HCT116 (cell line): ENCODE data around the gene TMEM271. TPM values are rescaled to one million over a fixed set of nuclear protein-coding genes. Genes with fewer than 3 reads are reported as not detected.

ENCODE experiments used
- ATAC-seq: fragments of 200-7000 bp; cut with Tn5 transposase; 2 replicates; pipeline ENCODE4 v1.9.1; 2020; ENCODE audit warnings: mild to moderate bottlenecking, moderate library complexity
- BruUV-seq: library from RNA; stranded (reverse); fragments of 400-500 nt; replicated peaks from 2 replicates; lab custom pipeline; 2021; lab: Mats Ljungman, UMichigan
- CTCF ChIA-PET: fragments of 300-600 bp; sonication (Branson Sonifier 250); formaldehyde crosslinking; loops from one replicate; lab custom pipeline; 2021; ENCODE audit warnings: antibody characterized with exemption; lab: Charles Lee
- POLR2A ChIA-PET: fragments of 300-600, 350-600 bp; sonication (Branson Sonifier 250); formaldehyde crosslinking; loops from one replicate; lab custom pipeline; 2021; ENCODE audit warnings: antibody characterized with exemption; lab: Charles Lee
- RAD21 ChIA-PET, 2 experiments: fragments of 300-600 bp; sonication (Branson Sonifier 250); formaldehyde crosslinking; loops; one replicate each; lab custom pipeline; 2023; ENCODE audit warnings: low total read pairs in 2 of 2; ENCODE audit not compliant: uncharacterized antibody in 2 of 2, unreplicated experiment in 2 of 2, low non-redundant PET in 1 of 2; lab: Charles Lee
- DNase-seq: peaks from one replicate; pipeline ENCODE4 v3.0.0-alpha.2; 2010; ENCODE audit warnings: low read depth, low spot score
- H2AFZ ChIP-seq: fragments of 200-600 bp; shearing (Covaris generic), sonication (generic); 2 replicates; pipeline ENCODE4 v1.6.1; 2017; ENCODE audit warnings: low read depth, mixed run types, mixed read lengths, antibody characterized with exemption, low read length; ENCODE audit not compliant: poor library complexity, severe bottlenecking
- H3K27ac ChIP-seq: 2 replicates; pipeline ENCODE4 v1.5.1; 2012; ENCODE audit warnings: low read depth, low read length
- H3K27me3 ChIP-seq: fragments of 200-600 bp; sonication (generic); 2 replicates; pipeline ENCODE4 v1.6.1; 2016; ENCODE audit warnings: mixed run types, low read length, mixed read lengths; ENCODE audit not compliant: insufficient read depth
- H3K36me3 ChIP-seq, 2 experiments: fragments of 200-500 bp in 1 of 2; fragments of 200-600 bp in 1 of 2; sonication (Bioruptor generic) in 1 of 2; sonication (generic) in 1 of 2; 2 replicates each; pipeline versions ENCODE4 v1.5.1 to v1.6.1; 2014 to 2016; ENCODE audit warnings: low read length in 2 of 2, inconsistent platforms in 1 of 2, mixed read lengths in 1 of 2, mixed run types in 1 of 2; ENCODE audit not compliant: insufficient read depth in 2 of 2, control insufficient read depth in 1 of 2
- H3K4me1 ChIP-seq, 2 experiments: fragments of 200-600 bp in 1 of 2; sonication (generic) in 1 of 2; 2 replicates each; pipeline versions ENCODE4 v1.5.1 to v1.6.1; 2012 to 2017; ENCODE audit warnings: low read length in 2 of 2, inconsistent platforms in 1 of 2, mild to moderate bottlenecking in 1 of 2, mixed read lengths in 1 of 2, mixed run types in 1 of 2, moderate library complexity in 1 of 2; ENCODE audit not compliant: insufficient read depth in 2 of 2, control insufficient read depth in 1 of 2
- H3K4me2 ChIP-seq: fragments of 200-600 bp; sonication (generic); 2 replicates; pipeline ENCODE4 v1.6.1; 2017; ENCODE audit warnings: mixed run types, low read length, mixed read lengths
- H3K4me3 ChIP-seq, 2 experiments: fragments of 200-600 bp in 1 of 2; sonication (generic) in 1 of 2; replicated peaks in 1 of 2; 2 replicates each; pipeline ENCODE4 v1.5.1; 2011 to 2016; ENCODE audit warnings: low read length in 2 of 2, control low read depth in 1 of 2, low read depth in 1 of 2, mild to moderate bottlenecking in 1 of 2, mixed read lengths in 1 of 2, mixed run types in 1 of 2
- H3K79me2 ChIP-seq: fragments of 200-600 bp; sonication (generic); 2 replicates; pipeline ENCODE4 v1.6.1; 2017; ENCODE audit warnings: mild to moderate bottlenecking, mixed run types, low read length, moderate library complexity, mixed read lengths; ENCODE audit not compliant: insufficient read depth
- H3K9ac ChIP-seq: fragments of 200-600 bp; sonication (generic); 2 replicates; pipeline ENCODE4 v1.6.1; 2016; ENCODE audit warnings: low read length, mixed read lengths
- H3K9me2 ChIP-seq: fragments of 200-600 bp; sonication (generic), shearing (Covaris generic); 2 replicates; pipeline ENCODE4 v1.6.1; 2017; ENCODE audit warnings: mixed run types, mild to moderate bottlenecking, moderate library complexity; ENCODE audit not compliant: insufficient read depth
- H3K9me3 ChIP-seq, 2 experiments: fragments of 200-500 bp in 1 of 2; fragments of 200-600 bp in 1 of 2; sonication (Bioruptor generic) in 1 of 2; sonication (generic) in 1 of 2; 2 replicates each; pipeline ENCODE4 v1.6.1; 2014 to 2017; ENCODE audit warnings: low read length in 2 of 2, mixed read lengths in 2 of 2, inconsistent platforms in 1 of 2, low read depth in 1 of 2, mild to moderate bottlenecking in 1 of 2, mixed run types in 1 of 2, moderate library complexity in 1 of 2; ENCODE audit not compliant: control insufficient read depth in 1 of 2, insufficient read depth in 1 of 2
- H4K20me1 ChIP-seq: fragments of 200-600 bp; sonication (generic), shearing (Covaris generic); 2 replicates; pipeline ENCODE4 v1.6.1; 2017; ENCODE audit warnings: mixed run types, mild to moderate bottlenecking, moderate library complexity; ENCODE audit not compliant: insufficient read depth
- CBX3 ChIP-seq: IDR thresholded peaks from 2 replicates; pipeline ENCODE4 v1.6.1; 2012; ENCODE audit warnings: low read depth
- CEBPB ChIP-seq: IDR thresholded peaks from 2 replicates; pipeline ENCODE4 v1.6.1; 2012; ENCODE audit warnings: low read depth
- EGR1 ChIP-seq: IDR thresholded peaks from 2 replicates; pipeline ENCODE4 v1.6.1; 2012; ENCODE audit warnings: low read depth
- FOSL1 ChIP-seq: IDR thresholded peaks from 2 replicates; pipeline ENCODE4 v1.6.1; 2012; ENCODE audit warnings: low read depth
- POLR2A ChIP-seq: IDR thresholded peaks from 2 replicates; pipeline ENCODE4 v1.7.0; 2011; ENCODE audit warnings: borderline replicate concordance; ENCODE audit not compliant: insufficient read depth, insufficient read length; ENCODE audit errors: extremely low read depth
- POLR2AphosphoS5 ChIP-seq: IDR thresholded peaks from 2 replicates; pipeline ENCODE4 v1.6.1; 2011; ENCODE audit warnings: mild to moderate bottlenecking, low read depth, low read length, moderate library complexity
- RAD21 ChIP-seq: IDR thresholded peaks from 2 replicates; pipeline ENCODE4 v1.6.1; 2012; ENCODE audit warnings: low read depth, mild to moderate bottlenecking
- SIN3A ChIP-seq: IDR thresholded peaks from 2 replicates; pipeline ENCODE4 v1.6.1; 2012; ENCODE audit warnings: low read depth
- SP1 ChIP-seq: IDR thresholded peaks from 2 replicates; pipeline ENCODE4 v1.6.1; 2012; ENCODE audit warnings: low read depth
- SRF ChIP-seq: IDR thresholded peaks from 2 replicates; pipeline ENCODE4 v1.6.1; 2012; ENCODE audit warnings: low read depth
- TCF7L2 ChIP-seq: IDR thresholded peaks from 2 replicates; pipeline ENCODE4 v1.7.0; 2011; ENCODE audit warnings: borderline replicate concordance, inconsistent platforms; ENCODE audit not compliant: insufficient read depth, insufficient read length; ENCODE audit errors: extremely low read depth
- ZFX ChIP-seq: fragments of 450-650 bp; IDR thresholded peaks from 2 replicates; pipeline ENCODE4 v1.6.1; 2017
- ZNF274 ChIP-seq: fragments of 200-500 bp; sonication (Bioruptor generic); IDR thresholded peaks from 2 replicates; pipeline ENCODE4 v1.6.1; 2014; ENCODE audit warnings: mild to moderate bottlenecking, low read depth, low read length, inconsistent platforms
- intact Hi-C: fragments of 100-400 bp; cut with micrococcal nuclease; formaldehyde crosslinking; loops from 2 replicates; pipeline ENCODE4 v1.10.0; 2022
- total RNA-seq: library from RNA; stranded (reverse); gene quantifications from one replicate; pipeline ENCODE4 v1.2.1, GENCODE V29; 2021; ENCODE audit not compliant: unreplicated experiment
- TF ChIP-seq, protein P1 (sequence below): IDR thresholded peaks from 2 replicates; pipeline ENCODE4 v1.6.1; 2012; ENCODE audit warnings: low read depth
- TF ChIP-seq, protein P2 (sequence below): IDR thresholded peaks from 2 replicates; pipeline ENCODE4 v1.6.1; 2011; ENCODE audit warnings: mild to moderate bottlenecking, low read length, moderate library complexity; ENCODE audit not compliant: insufficient replicate concordance; ENCODE audit errors: extremely low read depth
- TF ChIP-seq, protein P3 (sequence below): IDR thresholded peaks from 2 replicates; pipeline ENCODE4 v1.6.1; 2012
- TF ChIP-seq, protein P4 (sequence below), 3 experiments: fragments of 200-600 bp in 1 of 3; sonication (generic) in 1 of 3; IDR thresholded peaks in 2 of 3; conservative IDR thresholded peaks in 1 of 3; 2 replicates each; pipeline ENCODE4 v1.5.1; 2012 to 2017; ENCODE audit warnings: low read depth in 2 of 3, low read length in 2 of 3, antibody characterized with exemption in 1 of 3, borderline replicate concordance in 1 of 3, control low read depth in 1 of 3, mild to moderate bottlenecking in 1 of 3, mixed read lengths in 1 of 3, mixed run types in 1 of 3, moderate library complexity in 1 of 3; ENCODE audit not compliant: insufficient read depth in 1 of 3
- TF ChIP-seq, protein P5 (sequence below): IDR thresholded peaks from 2 replicates; pipeline ENCODE4 v1.6.1; 2012

TMEM271 gene
- total RNA-seq, 1 experiment from 2014 or later, result not detected

DNA sequence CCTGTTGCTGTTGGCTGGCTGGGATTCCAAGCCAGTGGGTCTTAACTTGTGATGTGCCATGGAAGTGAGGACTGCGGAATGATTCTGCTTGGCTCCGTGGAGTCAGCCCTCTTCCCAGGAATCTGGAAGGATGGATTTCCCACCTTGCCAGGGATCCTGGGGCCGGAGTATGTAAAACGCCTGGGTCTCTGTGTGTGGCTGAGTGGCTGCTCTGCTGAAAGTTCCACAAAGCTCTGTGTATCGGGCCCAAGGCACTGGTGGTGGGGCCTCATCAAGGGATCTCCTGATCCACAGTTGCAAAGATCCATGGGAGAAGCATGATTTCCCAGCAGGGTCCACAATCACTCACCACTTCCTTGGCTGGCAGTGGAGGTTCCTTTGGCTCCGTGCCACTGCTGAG, 24.1 kb upstream of the TMEM271 start:
- Histone ChIP-seq H3K9ac (no peak overlapping the region), H3K4me3 (no peak overlapping the region), H3K27ac (no peak overlapping the region), H3K9me3 (no peaks in the 10 kb centered on the region), H2AFZ (no peak overlapping the region), H4K20me1 (no peaks in the 10 kb centered on the region), H3K9me2 (no peaks in the 10 kb centered on the region), H3K79me2 (no peaks in the 10 kb centered on the region), H3K27me3 (no peaks in the 10 kb centered on the region), H3K4me2 (no peak overlapping the region), H3K4me1 (peaks cover 3 to 4% of the 10 kb centered on the region in 2 experiments; a peak in 2 of 4 replicates), H3K36me3 (no peaks in the 10 kb centered on the region)
- ChIA-PET RAD21 (no interaction called here), CTCF (no interaction called here), POLR2A (no interaction called here)
- BruUV-seq, result no TSS peak
- DNase-seq (no peak), ATAC-seq (no peak)
- intact Hi-C loops, result loop anchor here (10.0 kb wide), 1 partner anchor 385 kb away; the partner anchor contains the start of gene IDUA
- TF ChIP-seq, protein P1, sequence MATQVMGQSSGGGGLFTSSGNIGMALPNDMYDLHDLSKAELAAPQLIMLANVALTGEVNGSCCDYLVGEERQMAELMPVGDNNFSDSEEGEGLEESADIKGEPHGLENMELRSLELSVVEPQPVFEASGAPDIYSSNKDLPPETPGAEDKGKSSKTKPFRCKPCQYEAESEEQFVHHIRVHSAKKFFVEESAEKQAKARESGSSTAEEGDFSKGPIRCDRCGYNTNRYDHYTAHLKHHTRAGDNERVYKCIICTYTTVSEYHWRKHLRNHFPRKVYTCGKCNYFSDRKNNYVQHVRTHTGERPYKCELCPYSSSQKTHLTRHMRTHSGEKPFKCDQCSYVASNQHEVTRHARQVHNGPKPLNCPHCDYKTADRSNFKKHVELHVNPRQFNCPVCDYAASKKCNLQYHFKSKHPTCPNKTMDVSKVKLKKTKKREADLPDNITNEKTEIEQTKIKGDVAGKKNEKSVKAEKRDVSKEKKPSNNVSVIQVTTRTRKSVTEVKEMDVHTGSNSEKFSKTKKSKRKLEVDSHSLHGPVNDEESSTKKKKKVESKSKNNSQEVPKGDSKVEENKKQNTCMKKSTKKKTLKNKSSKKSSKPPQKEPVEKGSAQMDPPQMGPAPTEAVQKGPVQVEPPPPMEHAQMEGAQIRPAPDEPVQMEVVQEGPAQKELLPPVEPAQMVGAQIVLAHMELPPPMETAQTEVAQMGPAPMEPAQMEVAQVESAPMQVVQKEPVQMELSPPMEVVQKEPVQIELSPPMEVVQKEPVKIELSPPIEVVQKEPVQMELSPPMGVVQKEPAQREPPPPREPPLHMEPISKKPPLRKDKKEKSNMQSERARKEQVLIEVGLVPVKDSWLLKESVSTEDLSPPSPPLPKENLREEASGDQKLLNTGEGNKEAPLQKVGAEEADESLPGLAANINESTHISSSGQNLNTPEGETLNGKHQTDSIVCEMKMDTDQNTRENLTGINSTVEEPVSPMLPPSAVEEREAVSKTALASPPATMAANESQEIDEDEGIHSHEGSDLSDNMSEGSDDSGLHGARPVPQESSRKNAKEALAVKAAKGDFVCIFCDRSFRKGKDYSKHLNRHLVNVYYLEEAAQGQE, result no peak
- TF ChIP-seq POLR2AphosphoS5, result no peak
- TF ChIP-seq SIN3A, result no peak
- TF ChIP-seq CBX3, result no peak
- no peak for TF ChIP-seq FOSL1
- TF ChIP-seq SRF, result no peak
- no peak for TF ChIP-seq ZFX
- TF ChIP-seq, protein P2, sequence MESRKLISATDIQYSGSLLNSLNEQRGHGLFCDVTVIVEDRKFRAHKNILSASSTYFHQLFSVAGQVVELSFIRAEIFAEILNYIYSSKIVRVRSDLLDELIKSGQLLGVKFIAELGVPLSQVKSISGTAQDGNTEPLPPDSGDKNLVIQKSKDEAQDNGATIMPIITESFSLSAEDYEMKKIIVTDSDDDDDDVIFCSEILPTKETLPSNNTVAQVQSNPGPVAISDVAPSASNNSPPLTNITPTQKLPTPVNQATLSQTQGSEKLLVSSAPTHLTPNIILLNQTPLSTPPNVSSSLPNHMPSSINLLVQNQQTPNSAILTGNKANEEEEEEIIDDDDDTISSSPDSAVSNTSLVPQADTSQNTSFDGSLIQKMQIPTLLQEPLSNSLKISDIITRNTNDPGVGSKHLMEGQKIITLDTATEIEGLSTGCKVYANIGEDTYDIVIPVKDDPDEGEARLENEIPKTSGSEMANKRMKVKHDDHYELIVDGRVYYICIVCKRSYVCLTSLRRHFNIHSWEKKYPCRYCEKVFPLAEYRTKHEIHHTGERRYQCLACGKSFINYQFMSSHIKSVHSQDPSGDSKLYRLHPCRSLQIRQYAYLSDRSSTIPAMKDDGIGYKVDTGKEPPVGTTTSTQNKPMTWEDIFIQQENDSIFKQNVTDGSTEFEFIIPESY, result no peak
- no peak for TF ChIP-seq SP1
- TF ChIP-seq, protein P3, sequence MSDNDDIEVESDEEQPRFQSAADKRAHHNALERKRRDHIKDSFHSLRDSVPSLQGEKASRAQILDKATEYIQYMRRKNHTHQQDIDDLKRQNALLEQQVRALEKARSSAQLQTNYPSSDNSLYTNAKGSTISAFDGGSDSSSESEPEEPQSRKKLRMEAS, result no peak
- no peak for TF ChIP-seq POLR2A
- no peak for TF ChIP-seq TCF7L2
- TF ChIP-seq, protein P4, sequence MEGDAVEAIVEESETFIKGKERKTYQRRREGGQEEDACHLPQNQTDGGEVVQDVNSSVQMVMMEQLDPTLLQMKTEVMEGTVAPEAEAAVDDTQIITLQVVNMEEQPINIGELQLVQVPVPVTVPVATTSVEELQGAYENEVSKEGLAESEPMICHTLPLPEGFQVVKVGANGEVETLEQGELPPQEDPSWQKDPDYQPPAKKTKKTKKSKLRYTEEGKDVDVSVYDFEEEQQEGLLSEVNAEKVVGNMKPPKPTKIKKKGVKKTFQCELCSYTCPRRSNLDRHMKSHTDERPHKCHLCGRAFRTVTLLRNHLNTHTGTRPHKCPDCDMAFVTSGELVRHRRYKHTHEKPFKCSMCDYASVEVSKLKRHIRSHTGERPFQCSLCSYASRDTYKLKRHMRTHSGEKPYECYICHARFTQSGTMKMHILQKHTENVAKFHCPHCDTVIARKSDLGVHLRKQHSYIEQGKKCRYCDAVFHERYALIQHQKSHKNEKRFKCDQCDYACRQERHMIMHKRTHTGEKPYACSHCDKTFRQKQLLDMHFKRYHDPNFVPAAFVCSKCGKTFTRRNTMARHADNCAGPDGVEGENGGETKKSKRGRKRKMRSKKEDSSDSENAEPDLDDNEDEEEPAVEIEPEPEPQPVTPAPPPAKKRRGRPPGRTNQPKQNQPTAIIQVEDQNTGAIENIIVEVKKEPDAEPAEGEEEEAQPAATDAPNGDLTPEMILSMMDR (IDR thresholded peaks at IDR 0.05 in 2 of 3, conservative IDR thresholded peaks at IDR 0.05 in 1 of 3; ENCODE audit: borderline replicate concordance in 1 of 3, insufficient read depth in 1 of 3, low read depth in 2 of 3, low read length in 2 of 3), result no peak
- TF ChIP-seq ZNF274, result no peak
- no peak for TF ChIP-seq EGR1
- no peak for TF ChIP-seq CEBPB
- no peak for TF ChIP-seq RAD21
- TF ChIP-seq, protein P5, sequence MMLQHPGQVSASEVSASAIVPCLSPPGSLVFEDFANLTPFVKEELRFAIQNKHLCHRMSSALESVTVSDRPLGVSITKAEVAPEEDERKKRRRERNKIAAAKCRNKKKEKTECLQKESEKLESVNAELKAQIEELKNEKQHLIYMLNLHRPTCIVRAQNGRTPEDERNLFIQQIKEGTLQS, result no peak
